Thyroid gland (tissue), 4 donors: Measurements from ENCODE around the gene CACNB4.

Experiments used
- POLR2A ChIP-seq, 2 donors: fragments of 450-650 bp; IDR thresholded peaks; one replicate each; pipeline ENCODE4 v1.6.1; 2017; ENCODE audit warnings: antibody characterized with exemption in 2 of 2, mild to moderate bottlenecking in 2 of 2, moderate library complexity in 1 of 2
- TF ChIP-seq, protein P1 (sequence below), 6 experiments: fragments of 200-600 bp in 3 of 6; fragments of 450-650 bp in 3 of 6; sonication (generic) in 3 of 6; IDR thresholded peaks; one replicate each; pipeline ENCODE4 v1.5.1; 2016 to 2019; ENCODE audit warnings: antibody characterized with exemption in 6 of 6, mild to moderate bottlenecking in 2 of 6, inconsistent platforms in 1 of 6, moderate library complexity in 1 of 6

DNA sequence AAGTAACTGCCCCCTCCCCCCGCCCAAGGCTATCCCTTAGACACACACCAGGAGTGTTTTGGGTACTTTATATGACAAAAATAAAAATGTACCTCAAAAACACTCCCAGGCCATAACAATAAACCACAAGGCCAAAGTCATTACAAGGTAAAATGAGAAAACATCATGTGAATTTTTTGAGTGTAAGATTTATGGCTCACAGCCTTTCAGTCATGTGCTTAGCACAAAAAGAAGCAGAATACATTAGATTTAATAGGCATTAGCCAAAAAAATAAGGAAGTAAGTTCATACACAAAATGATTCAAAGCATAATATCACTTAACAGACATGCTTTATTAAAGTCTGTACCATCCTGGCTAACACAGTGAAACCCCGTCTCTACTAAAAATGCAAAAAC lies 103.7 kb downstream of the CACNB4 start:
- TF ChIP-seq, protein P1, sequence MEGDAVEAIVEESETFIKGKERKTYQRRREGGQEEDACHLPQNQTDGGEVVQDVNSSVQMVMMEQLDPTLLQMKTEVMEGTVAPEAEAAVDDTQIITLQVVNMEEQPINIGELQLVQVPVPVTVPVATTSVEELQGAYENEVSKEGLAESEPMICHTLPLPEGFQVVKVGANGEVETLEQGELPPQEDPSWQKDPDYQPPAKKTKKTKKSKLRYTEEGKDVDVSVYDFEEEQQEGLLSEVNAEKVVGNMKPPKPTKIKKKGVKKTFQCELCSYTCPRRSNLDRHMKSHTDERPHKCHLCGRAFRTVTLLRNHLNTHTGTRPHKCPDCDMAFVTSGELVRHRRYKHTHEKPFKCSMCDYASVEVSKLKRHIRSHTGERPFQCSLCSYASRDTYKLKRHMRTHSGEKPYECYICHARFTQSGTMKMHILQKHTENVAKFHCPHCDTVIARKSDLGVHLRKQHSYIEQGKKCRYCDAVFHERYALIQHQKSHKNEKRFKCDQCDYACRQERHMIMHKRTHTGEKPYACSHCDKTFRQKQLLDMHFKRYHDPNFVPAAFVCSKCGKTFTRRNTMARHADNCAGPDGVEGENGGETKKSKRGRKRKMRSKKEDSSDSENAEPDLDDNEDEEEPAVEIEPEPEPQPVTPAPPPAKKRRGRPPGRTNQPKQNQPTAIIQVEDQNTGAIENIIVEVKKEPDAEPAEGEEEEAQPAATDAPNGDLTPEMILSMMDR (IDR thresholded peaks at IDR 0.05), result no peak
- TF ChIP-seq POLR2A (IDR thresholded peaks at IDR 0.05), result no peak
